HG02970 (cell line): ENCODE results near the gene SMPD3.
A peak's percentile ranks its signal among the peaks of the same experiment; 100 is the strongest.

ENCODE experiments used
- ATAC-seq: cut with Tn5 transposase; IDR thresholded peaks from one replicate; pipeline ENCODE4 v1.9.1; 2021; ENCODE audit warnings: mild to moderate bottlenecking, moderate library complexity, moderate number of reproducible peaks; ENCODE audit not compliant: unreplicated experiment, low FRiP score

SMPD3 gene

DNA sequence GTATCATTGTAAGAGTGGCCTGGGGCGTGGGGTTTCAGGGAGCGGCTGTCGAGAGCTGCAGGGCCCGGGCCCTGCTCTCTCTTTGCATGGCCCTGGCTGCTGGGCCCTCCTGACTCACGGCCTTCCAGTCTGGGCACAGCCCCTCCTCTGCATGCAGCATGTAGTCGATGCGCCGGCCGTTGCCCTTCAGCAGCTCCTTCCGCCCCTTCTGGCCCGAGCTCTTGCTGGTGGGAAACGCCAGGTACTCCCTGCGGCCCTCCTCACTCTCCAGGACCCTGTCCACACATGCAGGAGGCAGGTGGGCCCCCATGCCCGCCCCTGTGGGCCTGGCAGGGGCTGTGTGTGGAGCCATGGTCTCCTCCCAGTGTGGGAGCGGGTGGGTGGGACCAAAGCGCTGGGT lies 86.8 kb downstream of the SMPD3 start:
- no peak for ATAC-seq

DNA sequence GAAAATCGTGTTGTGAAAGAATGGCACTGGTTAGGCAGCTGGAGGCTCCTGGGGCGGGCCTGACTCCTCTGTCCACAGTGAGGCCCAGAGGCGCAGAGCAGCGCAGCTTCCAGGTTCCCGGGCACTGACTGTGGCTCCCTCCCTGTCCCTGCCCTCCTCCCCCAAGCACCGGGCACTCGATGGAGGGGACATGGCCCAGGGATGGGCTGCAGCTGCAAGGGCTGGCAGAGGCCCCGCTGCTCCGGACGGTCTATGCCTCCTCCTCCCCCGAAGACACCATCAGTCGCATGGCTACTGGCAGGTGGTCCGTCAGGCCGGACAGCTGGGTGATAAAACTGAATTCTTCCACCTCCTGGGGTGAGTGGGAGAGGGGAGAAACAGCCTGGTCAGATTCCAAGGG lies 87.4 kb downstream of the SMPD3 start:
- no peak for ATAC-seq

DNA sequence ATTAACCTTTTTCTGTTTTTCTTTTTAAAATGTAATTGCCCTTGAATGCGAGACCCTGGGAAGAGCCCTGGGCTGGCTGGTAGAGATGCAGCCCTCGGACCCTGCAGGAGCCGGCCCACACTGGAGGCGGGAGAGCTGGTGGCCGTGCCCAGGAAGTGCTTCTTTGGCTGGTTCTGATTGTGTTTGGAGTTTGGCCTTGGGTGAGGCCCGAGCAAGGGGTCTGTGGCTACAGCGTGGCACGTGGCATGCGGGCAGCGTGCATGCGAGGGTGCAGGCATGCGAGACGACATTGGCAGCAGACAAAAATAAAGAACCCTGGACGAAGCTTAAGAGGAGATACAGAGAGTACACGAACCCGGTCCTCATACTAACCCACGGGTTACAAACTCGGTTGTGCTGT lies 87.8 kb downstream of the SMPD3 start:
- ATAC-seq = no peak

DNA sequence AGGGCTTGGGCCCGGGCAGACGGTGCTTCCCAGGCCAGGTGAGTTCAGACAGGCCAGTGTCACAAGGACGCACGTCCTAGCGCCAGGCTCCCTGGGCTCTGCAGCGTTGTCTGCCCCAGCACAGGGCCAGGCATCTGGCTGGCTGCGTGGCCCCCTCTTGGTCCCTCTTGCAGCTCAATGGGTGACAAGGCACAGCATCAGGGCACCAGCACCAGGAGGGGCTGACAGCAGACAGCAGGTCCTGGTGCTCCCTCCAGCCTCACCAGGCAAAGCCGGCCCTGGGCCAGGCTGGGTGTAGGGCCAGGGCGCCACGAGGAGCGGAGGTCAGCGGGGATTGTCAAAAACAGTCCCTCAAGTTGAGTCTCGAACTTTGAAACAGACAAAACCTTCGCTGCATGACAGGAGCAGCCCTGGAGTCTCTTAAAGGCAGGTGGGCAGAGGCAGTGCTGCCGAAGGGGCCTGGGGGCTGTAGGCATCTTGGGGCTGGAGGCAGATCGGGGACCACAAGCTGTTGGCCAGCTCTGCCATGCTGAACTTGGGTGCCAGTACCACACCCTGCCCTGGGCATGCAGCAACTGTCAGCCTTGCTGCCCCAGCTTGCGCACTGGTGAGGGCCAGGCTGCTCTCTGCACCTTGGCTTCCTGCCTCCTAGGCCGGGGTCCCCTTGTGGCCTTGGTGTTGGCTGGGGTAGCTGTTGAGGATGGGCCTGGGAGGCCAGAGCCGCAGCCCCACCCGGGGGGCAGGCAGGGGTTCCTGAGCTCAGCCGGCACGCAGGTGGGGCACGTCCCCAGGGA lies 88.7 kb downstream of the SMPD3 start:
- ATAC-seq = no peak

DNA sequence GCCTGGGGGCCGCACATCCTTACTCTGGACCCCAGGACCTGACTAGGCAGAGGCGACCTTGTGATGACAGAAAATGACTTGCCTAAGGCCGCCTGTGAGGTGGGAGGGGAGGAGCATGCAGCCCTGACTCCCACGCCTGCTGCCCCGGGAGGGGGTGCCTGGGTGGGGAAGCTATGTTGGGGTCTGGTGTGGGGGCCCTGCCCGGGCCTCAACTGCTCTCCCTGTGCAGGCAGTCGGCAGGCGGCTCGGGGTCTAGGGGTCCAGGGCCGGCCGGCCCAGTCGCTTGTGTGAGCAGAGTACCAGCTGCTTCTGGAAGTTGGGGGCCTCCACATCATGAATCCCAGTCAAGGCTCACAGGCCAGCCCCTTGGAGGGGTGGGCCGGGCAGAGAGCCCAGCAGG lies 89.4 kb downstream of the SMPD3 start:
- ATAC-seq = no peak

DNA sequence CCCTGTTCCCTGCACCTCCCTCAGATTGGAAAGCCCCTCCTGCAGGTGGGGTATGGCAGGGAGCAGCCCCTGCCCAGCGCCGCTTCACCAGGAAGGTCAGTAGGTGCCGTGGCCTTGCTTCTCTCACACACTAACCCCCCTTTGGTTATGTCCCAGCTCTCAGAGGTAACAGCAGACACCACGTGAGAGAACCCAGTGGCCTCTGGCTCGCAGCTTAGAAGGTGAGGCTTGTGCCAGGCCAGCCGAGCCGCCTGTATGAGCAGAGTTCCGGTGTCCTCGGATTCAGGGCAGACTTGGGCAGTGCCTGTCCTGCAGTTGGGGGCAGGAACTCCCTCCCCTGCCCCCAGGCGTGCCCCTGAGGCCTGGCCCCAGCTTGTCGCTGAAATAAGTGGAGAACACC lies 90.4 kb downstream of the SMPD3 start:
- no peak for ATAC-seq

DNA sequence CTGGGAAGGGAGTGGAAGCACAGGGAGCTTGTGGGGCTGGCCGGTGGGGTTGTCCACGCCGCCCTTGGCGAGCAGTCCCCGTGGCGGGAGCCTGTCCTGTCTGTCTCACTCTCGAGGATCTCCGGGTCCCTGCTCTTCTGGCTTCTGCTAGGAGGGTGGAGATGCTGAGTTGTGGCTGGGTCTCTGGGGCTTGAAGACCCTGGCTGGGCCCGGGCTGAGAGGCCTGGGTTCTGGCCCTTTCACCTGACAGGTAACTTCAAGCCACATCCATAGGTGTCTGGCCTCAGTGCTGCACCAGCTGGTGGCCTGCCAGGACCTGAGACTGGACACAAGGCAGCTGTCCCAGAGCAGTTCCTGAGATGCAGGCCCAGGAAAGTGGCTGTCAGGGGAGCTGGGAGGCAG lies 90.8 kb downstream of the SMPD3 start:
- no peak for ATAC-seq

DNA sequence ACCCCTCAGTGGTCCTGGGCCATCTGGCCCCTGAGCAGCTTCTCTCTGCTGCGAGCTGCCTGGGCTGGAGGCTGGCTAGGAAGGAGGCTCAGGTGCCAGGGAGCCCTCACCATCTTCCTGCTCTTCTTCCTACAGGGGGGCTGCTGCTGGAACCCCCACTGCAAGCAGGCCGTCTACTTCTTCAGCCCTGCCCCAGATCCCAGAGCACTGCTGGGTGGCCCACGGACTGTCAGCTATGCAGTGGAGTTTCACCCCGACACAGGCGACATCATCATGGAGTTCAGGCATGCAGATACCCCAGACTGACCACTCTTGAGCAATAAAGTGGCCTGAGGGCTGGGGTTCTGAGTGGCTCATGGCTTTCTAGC lies 91.4 kb downstream of the SMPD3 start:
- ATAC-seq = peak; percentile 11

DNA sequence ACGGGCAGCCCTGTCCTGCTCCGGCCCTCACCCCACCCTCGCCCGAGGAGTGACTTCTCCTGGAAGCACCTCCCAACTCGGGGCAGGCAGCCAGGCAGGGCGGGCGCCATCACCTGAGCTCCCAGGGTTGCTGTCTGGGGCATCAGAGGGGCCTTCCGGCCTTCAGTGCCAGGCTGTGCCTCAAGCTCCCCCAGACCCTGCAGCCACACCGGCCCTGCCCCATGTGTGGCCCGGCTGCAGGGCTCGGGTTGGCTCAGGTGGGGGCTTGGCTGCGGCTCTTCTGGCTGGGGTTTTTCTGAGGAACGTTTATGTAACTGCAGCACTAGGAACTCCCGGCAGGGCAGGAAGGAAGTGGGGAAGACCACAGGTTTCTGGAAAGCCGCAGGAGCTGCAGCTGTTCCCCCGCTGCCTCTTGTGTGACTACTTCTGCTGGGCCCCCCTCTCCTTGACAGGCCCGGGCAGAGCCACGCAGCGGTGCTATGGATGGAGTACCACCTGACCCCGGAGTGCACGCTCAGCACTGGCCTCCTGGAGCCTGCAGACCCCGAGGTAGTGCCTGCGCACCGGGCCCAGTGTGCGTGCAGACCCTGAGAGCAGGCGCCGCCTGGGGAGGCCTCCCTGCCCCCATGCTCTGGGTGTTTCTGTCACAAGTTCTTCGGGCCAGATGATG lies 91.9 kb downstream of the SMPD3 start:
- peak; percentile 68 for ATAC-seq

DNA sequence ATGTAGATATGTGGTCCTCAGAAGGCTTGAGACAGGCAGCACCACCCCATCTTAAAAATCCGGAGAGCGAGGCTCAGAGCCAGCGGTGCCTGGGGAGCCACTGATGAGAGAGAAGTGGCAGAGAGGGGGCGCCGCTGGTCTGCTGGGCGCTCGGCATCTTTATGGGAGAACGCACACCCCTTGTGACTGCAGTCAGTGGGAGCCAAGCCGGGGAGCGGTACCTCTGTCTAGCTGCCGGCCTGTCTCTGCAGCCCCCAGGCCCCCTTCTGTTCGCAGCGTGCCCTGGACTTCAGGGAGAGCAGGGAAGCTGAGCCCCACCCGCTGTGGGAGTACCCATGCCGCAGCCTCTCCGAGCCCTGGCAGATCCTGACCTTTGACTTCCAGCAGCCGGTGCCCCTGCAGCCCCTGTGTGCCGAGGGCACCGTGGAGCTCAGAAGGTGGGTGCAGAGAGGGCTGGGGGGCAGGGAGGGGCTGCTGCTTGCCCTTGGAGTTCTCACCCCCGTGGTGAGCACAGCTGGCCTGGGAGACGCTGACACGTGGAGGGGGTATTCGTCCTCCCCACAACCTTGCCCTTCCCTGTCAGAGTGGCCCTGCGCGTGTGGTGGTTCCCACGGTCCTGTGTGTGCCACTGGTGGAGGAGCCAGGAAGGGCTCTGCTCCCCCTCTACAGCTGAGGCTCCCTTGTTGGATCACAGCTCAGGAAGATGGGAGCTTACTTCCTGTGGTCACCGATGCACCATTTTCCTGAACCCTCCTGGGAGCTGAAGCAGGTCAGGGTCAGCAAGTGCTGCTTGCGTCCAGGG lies 92.7 kb downstream of the SMPD3 start:
- ATAC-seq = no peak

DNA sequence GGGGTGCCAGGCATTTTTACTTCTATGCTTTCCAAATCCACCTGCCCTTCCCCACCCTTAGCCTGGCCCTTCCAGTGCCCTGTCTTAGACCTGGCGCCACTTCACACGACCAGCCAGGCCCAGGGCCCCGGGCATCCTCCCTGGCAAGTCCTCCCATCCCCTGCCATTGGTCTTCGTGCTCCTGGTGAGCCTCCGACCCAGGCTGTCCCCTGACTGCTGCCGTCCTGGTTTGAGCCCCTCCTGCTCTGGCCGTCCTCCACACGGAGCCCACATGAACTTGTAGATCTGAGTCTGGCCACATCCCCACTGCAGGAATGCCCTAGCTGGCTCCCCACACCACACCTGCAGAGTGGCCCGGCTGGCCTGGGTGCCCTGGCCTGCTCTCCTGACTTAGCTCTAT lies 93.5 kb downstream of the SMPD3 start:
- no peak for ATAC-seq

DNA sequence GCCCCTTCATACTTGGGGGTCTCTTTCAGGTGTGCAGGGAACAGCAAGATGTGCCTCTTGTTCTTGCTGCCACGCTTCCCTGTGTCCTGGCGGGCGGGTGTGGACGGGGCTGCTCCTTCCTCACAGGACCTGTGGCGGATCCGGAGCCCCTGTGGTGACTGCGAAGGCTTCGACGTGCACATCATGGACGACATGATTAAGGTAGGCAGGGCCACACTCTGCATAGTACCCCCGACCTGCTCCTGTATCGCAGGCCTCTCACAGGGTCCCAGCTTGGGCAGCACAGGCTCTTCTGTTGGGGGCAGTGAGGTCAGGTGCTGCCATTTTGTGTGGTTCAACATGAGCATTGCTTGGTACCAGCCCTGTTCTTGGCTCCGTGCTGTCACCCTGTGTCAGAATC lies 94.9 kb downstream of the SMPD3 start:
- ATAC-seq = no peak

DNA sequence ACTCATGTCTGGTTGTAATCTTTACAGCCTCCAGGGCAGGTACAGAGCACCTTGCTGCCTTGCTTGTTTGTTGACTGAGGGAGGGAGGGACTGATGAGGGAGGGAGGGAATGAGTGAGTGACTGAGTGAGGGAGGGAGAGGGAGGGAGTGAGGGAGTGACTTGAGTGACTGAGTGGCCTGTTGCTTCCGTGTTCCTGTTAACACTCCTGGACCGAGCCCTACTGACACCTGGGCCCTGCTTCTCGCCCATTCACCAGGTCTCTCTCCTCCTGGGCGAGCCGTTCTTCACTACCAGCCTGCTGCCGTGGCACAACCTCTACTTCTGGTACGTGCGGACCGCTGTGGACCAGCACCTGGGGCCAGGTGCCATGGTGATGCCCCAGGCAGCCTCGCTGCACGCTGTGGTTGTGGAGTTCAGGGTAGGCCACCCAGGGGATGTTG lies 96.3 kb downstream of the SMPD3 start:
- ATAC-seq = no peak

DNA sequence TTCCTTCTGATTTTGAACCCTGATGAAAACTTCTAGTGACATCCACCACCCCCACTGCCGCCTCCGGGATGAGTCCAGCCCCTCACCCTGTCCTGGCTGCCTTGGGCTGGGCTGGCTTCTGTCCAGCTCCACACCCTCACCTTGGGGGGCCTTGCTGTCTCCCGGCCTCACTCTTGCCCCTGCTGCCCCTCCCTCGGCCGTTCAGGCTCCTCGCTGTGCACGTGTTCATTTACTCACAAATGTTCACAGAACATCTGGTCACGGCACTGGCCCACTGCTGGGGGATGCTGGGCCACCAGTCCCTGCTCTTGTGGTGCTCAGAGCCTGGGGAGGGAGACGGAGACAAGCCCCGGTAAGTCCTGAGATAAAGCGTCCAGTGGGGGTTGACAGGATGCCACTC lies 96.8 kb downstream of the SMPD3 start:
- no peak for ATAC-seq

DNA sequence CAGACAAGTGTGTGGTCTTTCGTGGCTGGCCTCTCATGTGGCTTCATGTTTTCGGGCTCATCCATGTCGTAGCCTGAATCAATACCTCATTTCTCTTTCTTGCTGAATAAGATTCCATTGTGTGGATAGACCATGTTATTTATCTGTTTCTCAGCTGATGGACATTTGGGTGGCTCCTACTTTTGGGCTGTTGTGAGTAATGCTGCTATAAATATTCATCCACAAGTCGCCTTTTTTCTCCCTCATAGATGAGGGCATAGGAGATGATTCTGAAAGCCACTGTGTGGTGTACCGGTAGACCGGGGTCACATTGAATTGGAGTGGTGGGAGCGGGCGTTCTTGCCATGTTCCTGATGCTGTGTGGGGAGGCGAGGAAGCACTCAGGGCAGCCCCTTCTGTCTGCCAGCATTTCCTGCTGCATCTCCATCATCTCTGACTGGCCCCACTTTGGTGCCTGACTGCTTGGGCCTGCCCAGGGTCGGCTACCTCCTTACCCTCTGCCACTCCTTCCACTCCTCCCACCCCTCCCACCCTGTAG lies 97.4 kb downstream of the SMPD3 start:
- ATAC-seq = no peak

DNA sequence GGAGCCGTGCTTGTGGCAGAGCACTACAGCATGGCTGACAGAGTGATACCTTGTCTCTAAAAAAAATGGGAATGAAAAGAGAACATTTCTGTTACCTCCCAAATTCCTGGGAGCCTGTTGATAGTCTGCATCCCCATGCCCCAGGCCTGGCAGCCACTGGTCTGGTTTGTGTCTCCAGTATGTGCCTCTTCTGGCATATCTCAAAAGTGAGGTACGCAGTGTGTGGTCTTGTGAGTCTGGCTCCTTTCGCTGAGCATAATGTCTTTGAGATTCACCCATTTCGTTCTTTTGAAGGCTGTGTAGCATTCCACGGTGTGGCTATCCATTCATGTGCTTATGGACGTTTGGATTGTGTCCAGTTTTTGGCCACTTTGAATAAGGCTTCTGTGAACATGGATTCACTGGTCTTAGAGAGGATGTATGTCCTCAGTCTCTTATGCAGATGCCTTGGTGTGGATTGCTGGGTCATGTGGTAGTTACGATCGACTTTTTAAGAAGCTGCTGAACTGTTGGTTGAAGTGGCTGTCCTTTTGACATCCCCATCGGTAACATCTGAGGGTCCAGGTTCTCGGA lies 98.4 kb downstream of the SMPD3 start:
- ATAC-seq = no peak

DNA sequence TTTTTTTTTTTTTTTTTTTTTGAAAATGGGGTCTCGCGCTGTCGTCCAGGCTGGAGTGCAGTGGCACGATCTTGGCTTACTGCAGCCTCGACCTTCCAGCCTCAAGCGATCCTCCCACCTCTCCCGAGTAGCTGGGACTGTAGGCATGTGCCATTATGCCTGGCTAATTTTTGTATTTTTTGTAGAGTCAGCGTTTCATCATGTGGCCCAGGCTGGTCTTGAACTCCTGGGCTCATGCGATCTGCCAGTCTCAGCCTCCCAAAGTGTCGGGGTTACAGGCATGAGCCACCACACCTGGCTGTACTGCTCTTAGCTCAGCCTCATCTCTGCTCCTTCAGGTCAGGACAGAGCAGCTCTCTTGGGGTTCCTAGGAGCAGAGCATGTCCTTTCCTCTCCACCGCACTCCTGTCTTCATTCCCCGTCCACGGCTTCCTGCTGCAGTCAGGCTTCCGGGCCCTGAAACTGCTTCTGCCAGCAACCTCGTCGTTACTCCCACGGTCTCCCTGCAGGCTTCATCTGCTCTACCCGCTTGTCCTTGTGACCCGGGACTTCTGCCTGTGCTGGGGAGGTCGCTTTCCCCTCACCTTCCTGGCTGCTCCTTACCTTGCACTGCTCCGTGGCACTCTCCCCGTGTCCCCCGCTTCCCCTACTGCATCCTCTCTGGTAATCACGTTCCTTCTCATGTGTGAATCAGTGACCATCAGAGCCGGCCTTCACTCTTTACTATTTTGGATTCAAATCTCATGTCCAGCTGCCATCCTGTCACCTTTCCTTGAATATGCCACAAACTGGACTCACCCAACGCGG lies 99.5 kb downstream of the SMPD3 start:
- no peak for ATAC-seq

DNA sequence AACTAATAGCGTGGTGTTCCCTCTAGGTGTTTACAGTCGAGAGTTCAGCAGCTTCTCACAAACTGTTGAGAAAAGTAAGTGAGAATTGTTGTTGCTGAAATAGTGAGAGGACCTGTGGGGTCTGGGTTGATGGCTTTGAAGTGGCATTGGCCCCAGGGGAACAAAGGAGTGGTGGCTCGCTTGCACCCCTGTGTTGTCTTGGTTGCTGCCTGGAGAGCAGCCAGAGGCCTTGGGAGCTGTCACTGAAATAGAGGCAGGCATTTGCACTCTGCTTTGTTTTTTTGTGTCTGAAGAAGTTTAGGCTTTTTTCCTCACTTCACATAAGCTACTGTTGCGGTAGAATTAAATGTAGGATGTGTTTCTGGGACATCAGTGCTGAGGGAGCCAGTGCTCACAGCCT lies 100.7 kb downstream of the SMPD3 start:
- ATAC-seq = no peak

DNA sequence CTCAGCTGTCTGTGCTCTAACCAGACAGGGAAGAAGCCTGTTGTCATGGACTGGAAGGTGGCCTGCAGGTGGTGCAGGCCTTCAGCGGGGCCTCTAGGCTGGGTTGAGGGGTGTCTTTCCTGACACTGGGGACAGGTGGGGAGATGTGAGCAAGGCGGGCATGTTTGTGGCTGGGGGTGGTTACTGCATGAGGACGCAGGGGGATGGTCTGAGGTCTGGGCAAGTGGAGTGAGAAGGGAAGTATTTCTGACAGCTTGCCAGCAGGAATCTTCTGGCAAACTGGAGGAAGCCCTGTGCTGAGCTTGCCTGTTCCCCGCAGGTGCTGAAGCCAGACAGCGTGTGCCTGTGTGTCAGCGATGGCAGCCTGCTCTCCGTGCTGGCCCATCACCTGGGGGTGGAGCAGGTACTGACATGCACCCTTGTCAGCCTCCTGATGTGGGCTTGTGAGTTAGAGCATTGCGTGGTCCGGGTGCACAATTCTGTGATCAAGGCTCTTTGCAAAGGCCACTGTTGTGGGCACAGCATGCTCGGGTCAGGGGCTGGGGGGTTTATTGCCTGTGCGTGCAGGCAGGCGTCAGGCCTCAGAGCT lies 101.3 kb downstream of the SMPD3 start:
- no peak for ATAC-seq
